HG03558 (cell line): ENCODE measurements around the gene ANKRD30B.
"Not testable (repeated sequence)": the region's sequence is repeated elsewhere in the genome, so short reads cannot be mapped to it uniquely, and the experiment has no call there.

Experiments used
- ATAC-seq: cut with Tn5 transposase; IDR thresholded peaks from one replicate; pipeline ENCODE4 v1.9.1; 2021; ENCODE audit warnings: moderate number of reproducible peaks; ENCODE audit not compliant: unreplicated experiment; ENCODE audit errors: extremely low read depth

The ANKRD30B gene

GRCh38 chr18:14826972-14827632 is 79.1 kb downstream of the ANKRD30B start:
- ATAC-seq = not testable (repeated sequence)

- ATAC-seq = not testable (repeated sequence)
Observed at GRCh38 chr18:14841607-14842006, 93.6 kb downstream of the ANKRD30B start.

- not testable (repeated sequence) for ATAC-seq
Observed at GRCh38 chr18:14851533-14851932, 103.6 kb downstream of the ANKRD30B start.

- ATAC-seq = not testable (repeated sequence)
Observed at GRCh38 chr18:14855634-14856033, 107.7 kb downstream of the ANKRD30B start.

GRCh38 chr18:14856256-14856655 is 108.3 kb downstream of the ANKRD30B start:
- not testable (repeated sequence) for ATAC-seq

GRCh38 chr18:14858514-14858913 is 110.5 kb downstream of the ANKRD30B start:
- ATAC-seq = not testable (repeated sequence)

GRCh38 chr18:14859995-14860394 is 112.0 kb downstream of the ANKRD30B start:
- not testable (repeated sequence) for ATAC-seq

- not testable (repeated sequence) for ATAC-seq
Observed at GRCh38 chr18:14866426-14866825, 118.5 kb downstream of the ANKRD30B start.

GRCh38 chr18:14867988-14868387 is 120.0 kb downstream of the ANKRD30B start:
- ATAC-seq = not testable (repeated sequence)

- ATAC-seq = not testable (repeated sequence)
Observed at GRCh38 chr18:14868825-14869224, 120.9 kb downstream of the ANKRD30B start.

GRCh38 chr18:14878826-14879225 is 130.9 kb downstream of the ANKRD30B start:
- ATAC-seq = not testable (repeated sequence)

GRCh38 chr18:14900435-14900834 is 152.5 kb downstream of the ANKRD30B start:
- ATAC-seq = no peak
